ENCODE results near the gene RHOT1.
"Not testable (repeated sequence)": the region's sequence is repeated elsewhere in the genome, so short reads cannot be mapped to it uniquely, and the experiment has no call there.

Gene RHOT1

GRCh38 chr17:32103476-32104113 is 38.7 kb upstream of the RHOT1 start:
- H3K27me3 ChIP-seq (replicated peaks in 2 of 5; ENCODE audit: control insufficient read depth in 4 of 5, insufficient read depth in 5 of 5, low read length in 4 of 5), result no peaks in the 10 kb centered on the region
- CTCF ChIA-PET, result interaction anchor here (1.0 to 1.8 kb wide), 2 partner anchors 10 to 42 kb away, joined by 3 to 4 read pairs; no protein-coding TSS in a partner anchor
- POLR2A ChIA-PET, result interaction anchor here (0.7 kb wide), 1 partner anchor 188 kb away, joined by 3 read pairs; no protein-coding TSS in a partner anchor
- WGBS (ENCODE audit: insufficient coverage), result 96% methylated on average over 7 of the region's 7 CpGs
- no peaks in the 10 kb centered on the region for H3K9me3 ChIP-seq (ENCODE audit: control extremely low read depth in 1 of 5, control insufficient read depth in 4 of 5, insufficient read depth in 2 of 5, low read depth in 1 of 5, low read length in 4 of 5)
- no peak overlapping the region for H3K4me3 ChIP-seq (ENCODE audit: control insufficient read depth in 1 of 7, extremely low read depth in 1 of 7, insufficient read depth in 4 of 7, low read depth in 2 of 7, low read length in 6 of 7)
- H3K4me1 ChIP-seq (ENCODE audit: control extremely low read depth in 1 of 4, control insufficient read depth in 4 of 4, insufficient read depth in 4 of 4, low read length in 3 of 4), result peaks cover 3 to 30% (median 20%) of the 10 kb centered on the region in 4 experiments
- no peaks in the 10 kb centered on the region for H3K36me3 ChIP-seq (ENCODE audit: control insufficient read depth in 4 of 4, insufficient read depth in 4 of 4, low read length in 3 of 4)
- DNase-seq, result no peak
- H3K27ac ChIP-seq (ENCODE audit: insufficient read depth in 1 of 2, low read depth in 1 of 2, low read length in 2 of 2, poor library complexity in 1 of 2, severe bottlenecking in 2 of 2), result no peak overlapping the region

GRCh38 chr17:32104158-32104557 is 38.1 kb upstream of the RHOT1 start:
- ChIA-PET POLR2A (no interaction called here), CTCF (interaction anchor here (1.0 to 1.9 kb wide), 4 partner anchors 9 to 41 kb away, joined by 3 to 4 read pairs (median 4); no protein-coding TSS in a partner anchor)
- 45% methylated on average over 3 of the region's 3 CpGs for WGBS (ENCODE audit: insufficient coverage)
- no peak overlapping the region for H3K4me3 ChIP-seq (ENCODE audit: control insufficient read depth in 1 of 7, extremely low read depth in 1 of 7, insufficient read depth in 4 of 7, low read depth in 2 of 7, low read length in 6 of 7)
- no peaks in the 10 kb centered on the region for H3K36me3 ChIP-seq (ENCODE audit: control insufficient read depth in 4 of 4, insufficient read depth in 4 of 4, low read length in 3 of 4)
- H3K27ac ChIP-seq (ENCODE audit: insufficient read depth in 1 of 2, low read depth in 1 of 2, low read length in 2 of 2, poor library complexity in 1 of 2, severe bottlenecking in 2 of 2), result no peak overlapping the region
- no peaks in the 10 kb centered on the region for H3K27me3 ChIP-seq (replicated peaks in 2 of 5; ENCODE audit: control insufficient read depth in 4 of 5, insufficient read depth in 5 of 5, low read length in 4 of 5)
- no peaks in the 10 kb centered on the region for H3K9me3 ChIP-seq (ENCODE audit: control extremely low read depth in 1 of 5, control insufficient read depth in 4 of 5, insufficient read depth in 2 of 5, low read depth in 1 of 5, low read length in 4 of 5)
- DNase-seq, result peak in 2 of 3 donors; percentile 32 to 34
- peaks cover 3 to 30% (median 20%) of the 10 kb centered on the region in 4 experiments for H3K4me1 ChIP-seq (ENCODE audit: control extremely low read depth in 1 of 4, control insufficient read depth in 4 of 4, insufficient read depth in 4 of 4, low read length in 3 of 4)

DNA sequence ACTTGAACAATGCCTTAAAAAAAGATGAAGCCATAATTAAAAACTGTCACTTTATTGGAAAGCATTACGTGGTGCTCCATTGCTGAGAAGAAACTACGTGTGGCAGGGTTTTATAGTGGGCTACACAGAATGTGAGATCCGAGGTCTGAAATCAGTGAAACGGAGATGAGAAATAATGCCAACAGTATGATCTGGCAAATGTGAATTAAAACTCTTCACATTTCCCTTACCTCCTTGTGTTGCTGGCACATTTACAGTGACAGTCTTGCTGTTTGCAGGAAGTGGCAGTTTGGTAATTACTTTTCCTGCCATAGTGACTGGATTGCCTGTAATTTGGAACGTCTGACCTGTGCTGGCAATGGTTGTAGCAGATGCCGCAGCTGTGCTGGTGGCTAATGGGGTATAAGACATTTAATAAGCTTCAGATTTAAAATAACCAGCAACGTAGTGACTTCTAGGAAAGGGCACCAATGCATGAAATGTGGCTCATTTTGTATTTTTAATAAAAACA is 35.8 kb upstream of the RHOT1 start:
- WGBS (ENCODE audit: insufficient coverage), result 42% methylated on average over 4 of the region's 7 CpGs
- H3K9me3 ChIP-seq (ENCODE audit: control extremely low read depth in 1 of 5, control insufficient read depth in 4 of 5, insufficient read depth in 2 of 5, low read depth in 1 of 5, low read length in 4 of 5); CTCF ChIA-PET; H3K27ac ChIP-seq (ENCODE audit: insufficient read depth in 1 of 2, low read depth in 1 of 2, low read length in 2 of 2, poor library complexity in 1 of 2, severe bottlenecking in 2 of 2); H3K36me3 ChIP-seq (ENCODE audit: control insufficient read depth in 4 of 4, insufficient read depth in 4 of 4, low read length in 3 of 4); POLR2A ChIA-PET; H3K27me3 ChIP-seq (replicated peaks in 2 of 5; ENCODE audit: control insufficient read depth in 4 of 5, insufficient read depth in 5 of 5, low read length in 4 of 5): not testable (repeated sequence)
- DNase-seq, result peak in 2 of 3 donors; percentile 26 to 32
- H3K4me1 ChIP-seq (ENCODE audit: control extremely low read depth in 1 of 4, control insufficient read depth in 4 of 4, insufficient read depth in 4 of 4, low read length in 3 of 4), result peaks cover 3 to 31% (median 21%) of the 10 kb centered on the region in 4 experiments
- peak overlapping the region in 1 of 7 experiments; percentile 50 for H3K4me3 ChIP-seq (ENCODE audit: control insufficient read depth in 1 of 7, extremely low read depth in 1 of 7, insufficient read depth in 4 of 7, low read depth in 2 of 7, low read length in 6 of 7)

- Histone ChIP-seq H3K4me3 (ENCODE audit: control insufficient read depth in 1 of 7, extremely low read depth in 1 of 7, insufficient read depth in 4 of 7, low read depth in 2 of 7, low read length in 6 of 7) (peak overlapping the region in 1 of 7 experiments; percentile 50), H3K4me1 (ENCODE audit: control extremely low read depth in 1 of 4, control insufficient read depth in 4 of 4, insufficient read depth in 4 of 4, low read length in 3 of 4) (peaks cover 3 to 36% (median 23%) of the 10 kb centered on the region in 4 experiments)
- H3K27ac ChIP-seq (ENCODE audit: insufficient read depth in 1 of 2, low read depth in 1 of 2, low read length in 2 of 2, poor library complexity in 1 of 2, severe bottlenecking in 2 of 2); H3K9me3 ChIP-seq (ENCODE audit: control extremely low read depth in 1 of 5, control insufficient read depth in 4 of 5, insufficient read depth in 2 of 5, low read depth in 1 of 5, low read length in 4 of 5); H3K27me3 ChIP-seq (replicated peaks in 2 of 5; ENCODE audit: control insufficient read depth in 4 of 5, insufficient read depth in 5 of 5, low read length in 4 of 5); CTCF ChIA-PET; H3K36me3 ChIP-seq (ENCODE audit: control insufficient read depth in 4 of 4, insufficient read depth in 4 of 4, low read length in 3 of 4); POLR2A ChIA-PET: not testable (repeated sequence)
- peak in 2 of 3 donors; percentile 38 to 51 for DNase-seq
- WGBS (ENCODE audit: insufficient coverage), result no CpG with 5 or more reads among the region's 1 CpG
Measured at GRCh38 chr17:32107194-32107593, 35.1 kb upstream of the RHOT1 start.

GRCh38 chr17:32110596-32110995 is 31.7 kb upstream of the RHOT1 start:
- ChIA-PET POLR2A (no interaction called here), CTCF (interaction anchor here (0.5 to 2.2 kb wide), 4 partner anchors 9 to 29 kb away, joined by 3 to 5 read pairs (median 3); no protein-coding TSS in a partner anchor)
- Histone ChIP-seq H3K9me3 (ENCODE audit: control extremely low read depth in 1 of 5, control insufficient read depth in 4 of 5, insufficient read depth in 2 of 5, low read depth in 1 of 5, low read length in 4 of 5) (no peaks in the 10 kb centered on the region), H3K4me1 (ENCODE audit: control extremely low read depth in 1 of 4, control insufficient read depth in 4 of 4, insufficient read depth in 4 of 4, low read length in 3 of 4) (peaks cover 4 to 41% (median 21%) of the 10 kb centered on the region in 4 experiments), H3K27me3 (replicated peaks in 2 of 5; ENCODE audit: control insufficient read depth in 4 of 5, insufficient read depth in 5 of 5, low read length in 4 of 5) (no peaks in the 10 kb centered on the region), H3K36me3 (ENCODE audit: control insufficient read depth in 4 of 4, insufficient read depth in 4 of 4, low read length in 3 of 4) (no peaks in the 10 kb centered on the region), H3K4me3 (ENCODE audit: control insufficient read depth in 1 of 7, extremely low read depth in 1 of 7, insufficient read depth in 4 of 7, low read depth in 2 of 7, low read length in 6 of 7) (no peak overlapping the region), H3K27ac (ENCODE audit: insufficient read depth in 1 of 2, low read depth in 1 of 2, low read length in 2 of 2, poor library complexity in 1 of 2, severe bottlenecking in 2 of 2) (no peak overlapping the region)
- whole genome bisulfite sequencing (ENCODE audit: insufficient coverage), result 92% methylated on average over 21 of the region's 21 CpGs
- DNase-seq, result no peak

- Histone ChIP-seq H3K9me3 (ENCODE audit: control extremely low read depth in 1 of 5, control insufficient read depth in 4 of 5, insufficient read depth in 2 of 5, low read depth in 1 of 5, low read length in 4 of 5) (no peaks in the 10 kb centered on the region), H3K4me3 (ENCODE audit: control insufficient read depth in 1 of 7, extremely low read depth in 1 of 7, insufficient read depth in 4 of 7, low read depth in 2 of 7, low read length in 6 of 7) (peak overlapping the region in 1 of 7 experiments; percentile 33), H3K4me1 (ENCODE audit: control extremely low read depth in 1 of 4, control insufficient read depth in 4 of 4, insufficient read depth in 4 of 4, low read length in 3 of 4) (peaks cover 4 to 36% (median 20%) of the 10 kb centered on the region in 4 experiments), H3K36me3 (ENCODE audit: control insufficient read depth in 4 of 4, insufficient read depth in 4 of 4, low read length in 3 of 4) (no peaks in the 10 kb centered on the region), H3K27ac (ENCODE audit: insufficient read depth in 1 of 2, low read depth in 1 of 2, low read length in 2 of 2, poor library complexity in 1 of 2, severe bottlenecking in 2 of 2) (no peak overlapping the region), H3K27me3 (replicated peaks in 2 of 5; ENCODE audit: control insufficient read depth in 4 of 5, insufficient read depth in 5 of 5, low read length in 4 of 5) (no peaks in the 10 kb centered on the region)
- ChIA-PET POLR2A (no interaction called here), CTCF (interaction anchor here (1.0 to 2.2 kb wide), 4 partner anchors 10 to 29 kb away, joined by 3 to 5 read pairs (median 4); no protein-coding TSS in a partner anchor)
- WGBS (ENCODE audit: insufficient coverage), result 58% methylated on average over 18 of the region's 18 CpGs
- peak; percentile 81 to 92 (median 92) for DNase-seq
Measured at GRCh38 chr17:32111141-32111771, 31.0 kb upstream of the RHOT1 start.

GRCh38 chr17:32112416-32112815 is 29.9 kb upstream of the RHOT1 start:
- H3K4me3 ChIP-seq (ENCODE audit: control insufficient read depth in 1 of 7, extremely low read depth in 1 of 7, insufficient read depth in 4 of 7, low read depth in 2 of 7, low read length in 6 of 7), result no peak overlapping the region
- no peak overlapping the region for H3K27ac ChIP-seq (ENCODE audit: insufficient read depth in 1 of 2, low read depth in 1 of 2, low read length in 2 of 2, poor library complexity in 1 of 2, severe bottlenecking in 2 of 2)
- WGBS (ENCODE audit: insufficient coverage), result 98% methylated on average over 11 of the region's 20 CpGs
- ChIA-PET POLR2A (no interaction called here), CTCF (interaction anchor here (1.2 to 2.2 kb wide), 3 partner anchors 8 to 28 kb away, joined by 4 to 5 read pairs (median 5); no protein-coding TSS in a partner anchor)
- H3K4me1 ChIP-seq (ENCODE audit: control extremely low read depth in 1 of 4, control insufficient read depth in 4 of 4, insufficient read depth in 4 of 4, low read length in 3 of 4), result peaks cover 4 to 25% (median 10%) of the 10 kb centered on the region in 4 experiments
- H3K27me3 ChIP-seq (replicated peaks in 2 of 5; ENCODE audit: control insufficient read depth in 4 of 5, insufficient read depth in 5 of 5, low read length in 4 of 5), result no peaks in the 10 kb centered on the region
- DNase-seq, result no peak
- no peaks in the 10 kb centered on the region for H3K9me3 ChIP-seq (ENCODE audit: control extremely low read depth in 1 of 5, control insufficient read depth in 4 of 5, insufficient read depth in 2 of 5, low read depth in 1 of 5, low read length in 4 of 5)
- H3K36me3 ChIP-seq (ENCODE audit: control insufficient read depth in 4 of 4, insufficient read depth in 4 of 4, low read length in 3 of 4), result no peaks in the 10 kb centered on the region
